ENCODE data around the gene PSMB2.

DNA sequence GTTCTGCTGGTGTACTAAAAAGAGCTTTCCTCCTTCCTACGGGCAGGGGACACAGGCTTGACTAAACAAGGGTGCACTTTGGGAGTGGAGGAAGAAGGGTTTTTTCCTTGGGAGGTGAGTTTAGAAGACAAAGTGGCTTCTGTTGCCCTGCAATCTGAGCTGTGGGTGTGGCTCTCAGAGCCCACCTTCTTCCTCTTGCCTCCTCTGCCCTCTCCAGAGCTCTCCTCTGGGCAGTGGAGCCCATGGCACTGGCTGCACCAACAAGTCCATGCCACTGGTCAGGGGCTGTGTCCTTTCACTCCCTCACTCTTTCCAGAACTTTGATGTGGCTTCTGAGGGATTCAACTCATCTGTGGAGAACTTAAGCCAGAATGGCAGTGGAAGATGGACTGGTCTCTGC is 25.6 kb upstream of the PSMB2 start:
- TF ChIP-seq GLIS3 (CRISPR knock-in tag; IDR thresholded peaks at IDR 0.05) (no peak), ZNF70 (CRISPR knock-in tag; IDR thresholded peaks at IDR 0.05) (no peak), TOX (CRISPR knock-in tag; IDR thresholded peaks at IDR 0.05; ENCODE audit: borderline replicate concordance) (no peak), SNAI2 (CRISPR knock-in tag; IDR thresholded peaks at IDR 0.05) (no peak), RARB (CRISPR knock-in tag; IDR thresholded peaks at IDR 0.05) (no peak), CSDC2 (CRISPR knock-in tag; IDR thresholded peaks at IDR 0.05) (no peak), OSR1 (CRISPR knock-in tag; IDR thresholded peaks at IDR 0.05) (no peak)
- TF ChIP-seq, protein P1, sequence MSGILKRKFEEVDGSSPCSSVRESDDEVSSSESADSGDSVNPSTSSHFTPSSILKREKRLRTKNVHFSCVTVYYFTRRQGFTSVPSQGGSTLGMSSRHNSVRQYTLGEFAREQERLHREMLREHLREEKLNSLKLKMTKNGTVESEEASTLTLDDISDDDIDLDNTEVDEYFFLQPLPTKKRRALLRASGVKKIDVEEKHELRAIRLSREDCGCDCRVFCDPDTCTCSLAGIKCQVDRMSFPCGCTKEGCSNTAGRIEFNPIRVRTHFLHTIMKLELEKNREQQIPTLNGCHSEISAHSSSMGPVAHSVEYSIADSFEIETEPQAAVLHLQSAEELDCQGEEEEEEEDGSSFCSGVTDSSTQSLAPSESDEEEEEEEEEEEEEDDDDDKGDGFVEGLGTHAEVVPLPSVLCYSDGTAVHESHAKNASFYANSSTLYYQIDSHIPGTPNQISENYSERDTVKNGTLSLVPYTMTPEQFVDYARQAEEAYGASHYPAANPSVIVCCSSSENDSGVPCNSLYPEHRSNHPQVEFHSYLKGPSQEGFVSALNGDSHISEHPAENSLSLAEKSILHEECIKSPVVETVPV (CRISPR knock-in tag; IDR thresholded peaks at IDR 0.05) = no peak
- TF ChIP-seq, protein P2, sequence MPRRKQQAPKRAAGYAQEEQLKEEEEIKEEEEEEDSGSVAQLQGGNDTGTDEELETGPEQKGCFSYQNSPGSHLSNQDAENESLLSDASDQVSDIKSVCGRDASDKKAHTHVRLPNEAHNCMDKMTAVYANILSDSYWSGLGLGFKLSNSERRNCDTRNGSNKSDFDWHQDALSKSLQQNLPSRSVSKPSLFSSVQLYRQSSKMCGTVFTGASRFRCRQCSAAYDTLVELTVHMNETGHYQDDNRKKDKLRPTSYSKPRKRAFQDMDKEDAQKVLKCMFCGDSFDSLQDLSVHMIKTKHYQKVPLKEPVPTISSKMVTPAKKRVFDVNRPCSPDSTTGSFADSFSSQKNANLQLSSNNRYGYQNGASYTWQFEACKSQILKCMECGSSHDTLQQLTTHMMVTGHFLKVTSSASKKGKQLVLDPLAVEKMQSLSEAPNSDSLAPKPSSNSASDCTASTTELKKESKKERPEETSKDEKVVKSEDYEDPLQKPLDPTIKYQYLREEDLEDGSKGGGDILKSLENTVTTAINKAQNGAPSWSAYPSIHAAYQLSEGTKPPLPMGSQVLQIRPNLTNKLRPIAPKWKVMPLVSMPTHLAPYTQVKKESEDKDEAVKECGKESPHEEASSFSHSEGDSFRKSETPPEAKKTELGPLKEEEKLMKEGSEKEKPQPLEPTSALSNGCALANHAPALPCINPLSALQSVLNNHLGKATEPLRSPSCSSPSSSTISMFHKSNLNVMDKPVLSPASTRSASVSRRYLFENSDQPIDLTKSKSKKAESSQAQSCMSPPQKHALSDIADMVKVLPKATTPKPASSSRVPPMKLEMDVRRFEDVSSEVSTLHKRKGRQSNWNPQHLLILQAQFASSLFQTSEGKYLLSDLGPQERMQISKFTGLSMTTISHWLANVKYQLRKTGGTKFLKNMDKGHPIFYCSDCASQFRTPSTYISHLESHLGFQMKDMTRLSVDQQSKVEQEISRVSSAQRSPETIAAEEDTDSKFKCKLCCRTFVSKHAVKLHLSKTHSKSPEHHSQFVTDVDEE (CRISPR knock-in tag; IDR thresholded peaks at IDR 0.05) = no peak

Measured in SK-N-SH treated with all-trans-retinoic acid at 6 μM for 48 hours (cell line).